ENCODE data around the gene SMYD4. TPM values are rescaled to one million over a fixed set of nuclear protein-coding genes. Genes with fewer than 3 reads are reported as not detected.
"Not testable (repeated sequence)": the region's sequence is repeated elsewhere in the genome, so short reads cannot be mapped to it uniquely, and the experiment has no call there.

The SMYD4 gene
- total and polyA plus RNA-seq, 10 donors: 3.8 to 28.1 (median 20.5) TPM

DNA sequence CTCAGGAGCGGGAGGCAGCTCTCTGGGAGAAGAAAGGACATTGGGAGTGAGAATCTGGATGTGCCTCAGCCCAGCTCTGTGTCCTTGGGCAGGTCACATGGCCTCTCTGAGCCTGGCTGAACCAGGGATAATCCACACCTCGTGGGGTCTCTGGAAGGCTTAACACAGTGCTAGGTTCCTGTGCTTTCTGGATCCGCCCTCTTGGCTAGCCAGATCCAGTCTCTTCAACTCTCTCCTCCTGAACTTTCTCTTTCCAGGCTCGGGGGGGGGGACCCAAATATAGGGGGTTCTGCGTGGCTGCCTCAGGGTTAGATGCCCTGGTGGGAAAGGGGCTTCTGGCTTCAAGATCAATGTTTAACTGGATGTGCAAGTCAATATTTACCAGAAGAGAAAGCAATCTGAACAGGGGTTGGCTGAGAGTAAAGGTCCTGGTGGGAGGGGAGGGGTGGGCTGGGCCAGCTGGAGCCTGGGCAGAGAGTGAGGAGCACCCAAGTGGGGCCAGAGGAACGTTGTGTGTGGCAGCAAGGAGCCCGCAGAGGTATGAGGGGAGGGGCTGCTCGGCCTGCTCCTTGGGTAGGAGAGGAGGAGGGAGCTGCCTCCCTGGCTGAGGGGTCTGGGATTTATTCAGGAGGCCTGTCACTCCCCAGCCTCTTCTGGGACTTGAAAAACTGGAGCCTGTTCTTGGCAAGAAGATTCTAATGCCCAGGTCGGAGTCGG, 87.2 kb downstream of the SMYD4 start, which contains the start of gene SERPINF2:
SERPINF2 (plus strand) TSS at position 501 of the 717 bp plus-strand sequence. CDS start 2,125 bp downstream, outside the sequence.
- H3K36me3 ChIP-seq: peaks cover 0 to 11% (median 7%) of the 10 kb centered on the region in 6 donors
- H3K27ac ChIP-seq: peak within 1 kb of the TSS in 2 of 8 donors; percentile 32 to 53
- H3K9me3 ChIP-seq: no peaks in the 10 kb centered on the region
- intact Hi-C loops (cut with DNase I; ENCODE audit: low total_unique reads): no loop called here
- no peak for DNase-seq
- H3K27me3 ChIP-seq (replicated peaks in 1 of 7): no peaks in the 10 kb centered on the region
- H3K4me1 ChIP-seq: peaks cover 0 to 26% (median 13%) of the 10 kb centered on the region in 6 donors
- 69 to 81% (median 75%) methylated on average over 8 to 10 of the region's 10 CpGs for WGBS, 5 donors
- TF ChIP-seq POLR2AphosphoS5 (IDR thresholded peaks at IDR 0.05) (no peak), POLR2A (IDR thresholded peaks at IDR 0.05) (no peak), CTCF (IDR thresholded peaks at IDR 0.05 in 8 of 11, conservative IDR thresholded peaks at IDR 0.05 in 3 of 11) (no peak)
- no peak within 1 kb of the TSS for H3K4me3 ChIP-seq

DNA sequence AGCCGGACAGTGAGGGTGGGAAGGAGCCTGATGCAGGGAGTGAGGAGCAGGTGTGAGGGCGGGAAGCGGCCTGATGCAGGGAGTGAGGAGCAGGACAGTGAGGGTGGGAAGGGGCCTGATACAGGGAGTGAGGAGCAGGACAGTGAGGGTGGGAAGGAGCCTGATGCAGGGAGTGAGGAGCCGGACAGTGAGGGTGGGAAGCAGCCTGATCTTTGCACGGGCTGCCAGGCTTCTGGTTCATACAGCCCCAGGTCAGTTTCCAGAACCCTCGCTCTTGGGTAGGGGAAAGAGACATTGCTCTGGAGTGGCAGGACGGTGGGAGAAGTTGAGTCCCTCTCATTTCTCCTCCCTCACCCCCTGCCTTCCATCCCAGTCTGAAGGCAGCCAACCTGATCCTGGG, 87.8 kb downstream of the SMYD4 start:
- DNase-seq; intact Hi-C loops (cut with DNase I; ENCODE audit: low total_unique reads); H3K4me3 ChIP-seq; H3K9me3 ChIP-seq; H3K27me3 ChIP-seq (replicated peaks in 1 of 7): not testable (repeated sequence)
- WGBS, 5 donors: 78 to 92% (median 91%) methylated on average over 6 to 7 of the region's 7 CpGs
- H3K27ac ChIP-seq: peak overlapping the region in 1 of 8 donors; percentile 32
- peaks cover 0 to 27% (median 17%) of the 10 kb centered on the region in 6 donors for H3K4me1 ChIP-seq
- peaks cover 0 to 17% (median 11%) of the 10 kb centered on the region in 6 donors for H3K36me3 ChIP-seq

DNA sequence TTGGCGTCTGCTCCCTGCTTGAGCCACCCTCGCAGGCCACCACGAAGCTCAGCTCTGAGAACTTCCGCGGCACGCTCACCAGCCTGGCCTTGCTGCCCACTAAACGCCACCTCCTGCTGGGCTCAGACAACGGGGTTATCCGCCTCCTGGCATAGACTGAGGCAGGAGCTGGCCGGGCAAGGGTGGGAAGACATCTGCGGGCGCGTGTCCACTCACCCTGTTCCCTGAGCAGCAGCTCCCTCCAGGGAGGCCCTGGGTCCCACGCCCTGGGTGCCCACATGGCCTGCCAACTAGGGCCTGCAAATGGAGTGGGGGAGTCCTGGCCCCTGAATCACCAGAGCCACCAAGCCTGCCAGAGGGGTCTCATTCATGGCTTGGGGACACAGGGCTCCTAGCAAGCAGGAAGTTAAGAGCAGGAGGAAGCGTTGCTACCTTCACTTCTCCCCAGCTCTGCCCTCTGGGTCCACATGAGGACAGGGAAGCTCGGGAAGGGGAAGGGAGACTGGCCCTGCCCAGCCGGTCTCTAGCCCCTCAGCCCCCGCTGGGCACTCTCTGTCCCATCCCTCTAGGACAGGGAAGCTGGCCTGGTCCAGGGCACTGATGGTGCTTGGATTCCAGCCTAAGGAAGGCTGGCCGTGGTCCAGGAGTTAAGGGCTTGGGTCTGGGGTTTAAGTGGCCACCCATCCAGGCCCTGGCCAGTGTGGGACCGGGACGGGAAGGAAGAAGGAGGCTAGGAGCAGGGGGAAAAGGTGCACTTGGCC, 92.0 kb downstream of the SMYD4 start:
- Histone ChIP-seq H3K36me3 (peaks cover 2 to 59% (median 25%) of the 10 kb centered on the region in 6 donors), H3K4me3 (no peak overlapping the region), H3K4me1 (peaks cover 14 to 59% (median 49%) of the 10 kb centered on the region in 6 donors), H3K9me3 (no peaks in the 10 kb centered on the region), H3K27ac (peak overlapping the region; percentile 0 to 80 (median 67)), H3K27me3 (replicated peaks in 1 of 7) (no peaks in the 10 kb centered on the region)
- intact Hi-C loops (cut with DNase I; ENCODE audit: low total_unique reads): no loop called here
- DNase-seq: no peak
- TF ChIP-seq POLR2A (IDR thresholded peaks at IDR 0.05) (no peak), POLR2AphosphoS5 (IDR thresholded peaks at IDR 0.05) (peak; percentile 53 to 61 (median 55))
- 82 to 94% (median 86%) methylated on average over 19 to 21 of the region's 21 CpGs for WGBS, 5 donors

DNA sequence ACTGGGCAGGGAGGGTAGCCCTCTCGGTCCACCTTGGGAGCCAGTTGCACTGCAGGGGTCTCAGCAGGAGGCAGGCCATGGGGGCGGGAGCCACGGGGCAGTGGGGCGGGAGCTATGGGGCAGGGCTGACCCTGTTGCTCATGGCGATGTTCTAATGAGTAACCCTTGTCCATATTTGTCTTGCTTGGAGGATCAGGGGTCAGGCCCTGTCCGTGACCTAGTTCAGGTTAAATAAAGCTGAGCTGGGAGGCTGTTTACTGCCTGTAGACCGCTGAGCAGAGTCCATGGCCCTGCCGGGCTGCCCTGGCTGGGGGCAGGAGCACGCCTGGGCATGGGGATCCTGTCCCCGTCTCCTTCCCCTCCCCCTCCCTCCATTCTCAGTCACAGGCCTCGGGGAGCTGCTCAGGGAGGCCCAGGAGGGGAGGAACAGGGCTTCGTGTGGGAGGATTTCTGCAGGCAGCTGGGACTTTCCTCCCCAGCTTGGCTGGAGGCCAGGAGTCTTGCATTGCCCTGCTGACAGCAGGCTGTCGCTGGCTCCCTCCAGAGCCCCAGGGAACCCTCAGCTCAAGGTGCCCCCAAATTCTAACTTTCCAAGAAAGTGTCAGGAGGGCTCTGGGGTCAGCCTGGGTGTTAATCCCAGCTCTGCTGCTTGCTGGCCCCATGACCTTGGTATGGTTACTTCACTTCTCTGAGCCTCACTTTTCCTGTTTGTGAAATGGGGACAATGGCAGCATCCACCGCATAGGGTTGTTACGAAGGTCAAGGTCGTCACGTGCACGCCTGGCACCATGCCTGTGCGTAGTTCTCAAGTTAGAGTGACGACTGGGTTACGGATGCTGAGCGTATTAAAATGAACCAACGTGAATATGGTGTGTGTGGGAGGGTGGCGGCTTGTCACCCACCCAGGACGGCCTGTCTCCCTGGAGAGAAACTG, 93.1 kb downstream of the SMYD4 start:
- peak; percentile 86 for DNase-seq
- peak; percentile 66 to 80 (median 80) for TF ChIP-seq POLR2AphosphoS5 (IDR thresholded peaks at IDR 0.05)
- no peak for TF ChIP-seq POLR2A (IDR thresholded peaks at IDR 0.05)
- Histone ChIP-seq H3K9me3 (no peaks in the 10 kb centered on the region), H3K4me3 (no peak overlapping the region), H3K27ac (peak overlapping the region; percentile 4 to 80 (median 67)), H3K36me3 (peaks cover 2 to 70% (median 28%) of the 10 kb centered on the region in 6 donors), H3K27me3 (replicated peaks in 1 of 7) (no peaks in the 10 kb centered on the region), H3K4me1 (peaks cover 14 to 69% (median 56%) of the 10 kb centered on the region in 6 donors)
- WGBS, 5 donors: 60 to 71% (median 68%) methylated on average over 22 to 25 of the region's 25 CpGs
- intact Hi-C loops (cut with DNase I; ENCODE audit: low total_unique reads): no loop called here

DNA sequence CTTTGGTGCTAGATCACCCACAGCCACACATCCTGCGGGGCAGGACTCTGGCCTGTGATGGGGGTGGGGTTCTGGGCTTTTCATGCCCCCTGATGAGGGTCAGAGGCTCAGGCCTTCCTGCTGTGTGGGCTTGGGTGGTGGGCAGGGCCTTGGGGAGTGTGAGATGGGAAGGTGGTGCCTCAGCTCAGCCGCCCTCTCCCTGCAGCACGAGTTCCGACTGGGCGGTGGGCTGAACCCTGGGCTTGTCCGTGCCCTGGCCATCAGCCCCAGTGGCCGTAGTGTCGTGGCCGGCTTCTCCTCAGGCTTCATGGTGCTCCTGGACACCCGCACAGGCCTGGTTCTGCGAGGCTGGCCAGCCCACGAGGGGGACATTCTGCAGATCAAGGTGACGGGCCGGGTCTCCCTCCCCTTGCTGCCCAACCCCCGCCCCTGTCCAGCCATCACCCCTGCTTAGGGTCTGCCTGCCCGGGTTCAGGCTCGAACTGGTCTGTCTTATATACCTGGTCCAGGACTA, 93.8 kb downstream of the SMYD4 start:
- Histone ChIP-seq H3K27me3 (replicated peaks in 1 of 7) (no peaks in the 10 kb centered on the region), H3K27ac (peak overlapping the region; percentile 4 to 80 (median 67)), H3K4me1 (peaks cover 14 to 76% (median 58%) of the 10 kb centered on the region in 6 donors), H3K36me3 (peaks cover 2 to 77% (median 33%) of the 10 kb centered on the region in 6 donors), H3K9me3 (no peaks in the 10 kb centered on the region), H3K4me3 (no peak overlapping the region)
- TF ChIP-seq CTCF (IDR thresholded peaks at IDR 0.05 in 8 of 11, conservative IDR thresholded peaks at IDR 0.05 in 3 of 11) (no peak), POLR2A (IDR thresholded peaks at IDR 0.05) (no peak), POLR2AphosphoS5 (IDR thresholded peaks at IDR 0.05) (no peak)
- 87 to 100% (median 89%) methylated on average over 6 to 17 of the region's 17 CpGs for WGBS, 5 donors
- intact Hi-C loops (cut with DNase I; ENCODE audit: low total_unique reads): no loop called here
- DNase-seq: no peak

Measured in spleen (tissue), 11 donors.